ENCODE results near the gene PTCH1. TPM values are rescaled to one million over a fixed set of nuclear protein-coding genes. Genes with fewer than 3 reads are reported as not detected.

PTCH1 gene
- total RNA-seq, 1 experiment from 2014 or later, result 15.2 TPM

DNA sequence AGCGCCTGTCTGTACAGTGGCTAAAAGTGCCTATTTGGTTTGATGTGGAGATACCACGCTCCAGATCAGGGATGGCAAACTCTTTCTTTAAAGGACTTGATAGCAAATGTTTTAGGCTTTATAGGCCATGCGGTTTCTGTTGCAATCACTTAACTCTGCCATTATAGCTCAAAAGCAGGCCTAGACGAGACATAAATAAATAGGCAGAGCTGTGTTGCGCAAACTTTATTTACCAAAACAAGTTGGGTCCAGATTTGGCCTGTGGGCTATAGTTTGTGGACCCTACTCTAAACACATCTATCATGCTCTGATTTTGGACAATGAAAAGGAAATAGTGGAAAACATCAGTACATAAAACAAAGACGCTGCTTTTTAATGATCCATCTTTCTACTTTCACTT, 79.2 kb downstream of the PTCH1 start (continued):
- TF ChIP-seq EZH2phosphoT487 (IDR thresholded peaks at IDR 0.05; ENCODE audit: borderline replicate concordance) (no peak), TCF7L2 (IDR thresholded peaks at IDR 0.05; ENCODE audit: borderline replicate concordance, extremely low read depth, insufficient read depth, insufficient read length) (no peak), ZNF274 (IDR thresholded peaks at IDR 0.05; ENCODE audit: low read depth, low read length) (no peak), CEBPB (IDR thresholded peaks at IDR 0.05; ENCODE audit: low read depth) (no peak), EGR1 (IDR thresholded peaks at IDR 0.05; ENCODE audit: low read depth) (no peak), SP1 (IDR thresholded peaks at IDR 0.05; ENCODE audit: low read depth) (no peak), CBX3 (IDR thresholded peaks at IDR 0.05; ENCODE audit: low read depth) (no peak), RAD21 (IDR thresholded peaks at IDR 0.05; ENCODE audit: low read depth) (no peak), EZH2 (IDR thresholded peaks at IDR 0.05) (no peak), FOSL1 (IDR thresholded peaks at IDR 0.05; ENCODE audit: low read depth) (no peak)
- TF ChIP-seq, protein P1, sequence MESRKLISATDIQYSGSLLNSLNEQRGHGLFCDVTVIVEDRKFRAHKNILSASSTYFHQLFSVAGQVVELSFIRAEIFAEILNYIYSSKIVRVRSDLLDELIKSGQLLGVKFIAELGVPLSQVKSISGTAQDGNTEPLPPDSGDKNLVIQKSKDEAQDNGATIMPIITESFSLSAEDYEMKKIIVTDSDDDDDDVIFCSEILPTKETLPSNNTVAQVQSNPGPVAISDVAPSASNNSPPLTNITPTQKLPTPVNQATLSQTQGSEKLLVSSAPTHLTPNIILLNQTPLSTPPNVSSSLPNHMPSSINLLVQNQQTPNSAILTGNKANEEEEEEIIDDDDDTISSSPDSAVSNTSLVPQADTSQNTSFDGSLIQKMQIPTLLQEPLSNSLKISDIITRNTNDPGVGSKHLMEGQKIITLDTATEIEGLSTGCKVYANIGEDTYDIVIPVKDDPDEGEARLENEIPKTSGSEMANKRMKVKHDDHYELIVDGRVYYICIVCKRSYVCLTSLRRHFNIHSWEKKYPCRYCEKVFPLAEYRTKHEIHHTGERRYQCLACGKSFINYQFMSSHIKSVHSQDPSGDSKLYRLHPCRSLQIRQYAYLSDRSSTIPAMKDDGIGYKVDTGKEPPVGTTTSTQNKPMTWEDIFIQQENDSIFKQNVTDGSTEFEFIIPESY (IDR thresholded peaks at IDR 0.05; ENCODE audit: extremely low read depth, insufficient replicate concordance, low read length), result no peak

DNA sequence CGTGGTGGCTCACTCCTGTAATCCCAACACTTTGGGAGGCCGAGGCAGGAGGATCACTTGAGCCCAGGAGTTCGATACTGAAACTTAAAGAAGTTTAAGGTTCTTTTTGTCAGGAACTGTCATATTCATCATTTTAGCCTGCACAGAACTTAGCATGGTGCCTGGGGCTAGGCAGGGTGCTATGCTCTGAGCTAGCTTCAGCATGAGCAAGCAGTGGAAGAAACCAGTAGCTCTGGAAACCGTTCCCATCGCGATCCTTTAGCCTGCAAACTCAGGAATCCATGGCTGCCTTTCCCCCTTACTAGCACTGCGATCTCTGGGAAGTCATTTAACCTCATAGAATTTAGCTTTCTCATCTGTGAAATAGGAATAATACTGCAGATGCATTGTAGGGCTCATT, 80.4 kb downstream of the PTCH1 start:
- no peak for ATAC-seq
- no peak for DNase-seq (ENCODE audit: low read depth, low spot score)
- no TSS peak for BruUV-seq (replicated peaks)
- Histone ChIP-seq H3K9ac (ENCODE audit: low read length) (no peak overlapping the region), H3K9me3 (ENCODE audit: control insufficient read depth in 1 of 2, insufficient read depth in 1 of 2, low read depth in 1 of 2, low read length in 2 of 2) (no peaks in the 10 kb centered on the region), H3K27ac (ENCODE audit: low read depth, low read length) (no peak overlapping the region), H4K20me1 (ENCODE audit: insufficient read depth) (no peaks in the 10 kb centered on the region), H3K36me3 (ENCODE audit: control insufficient read depth in 1 of 2, insufficient read depth in 2 of 2, low read length in 2 of 2) (no peaks in the 10 kb centered on the region), H3K4me2 (ENCODE audit: low read length) (no peak overlapping the region), H3K4me1 (ENCODE audit: control insufficient read depth in 1 of 2, insufficient read depth in 2 of 2, low read length in 2 of 2) (peaks cover 10 to 18% of the 10 kb centered on the region in 2 experiments; a peak in 3 of 4 replicates), H3K9me2 (ENCODE audit: insufficient read depth) (no peaks in the 10 kb centered on the region), H3K27me3 (ENCODE audit: insufficient read depth, low read length) (no peaks in the 10 kb centered on the region), H2AFZ (ENCODE audit: low read depth, low read length, poor library complexity, severe bottlenecking) (no peak overlapping the region), H3K79me2 (ENCODE audit: insufficient read depth, low read length) (no peaks in the 10 kb centered on the region), H3K4me3 (replicated peaks in 1 of 2; ENCODE audit: low read depth in 1 of 2, low read length in 2 of 2) (no peak overlapping the region)
- ChIA-PET POLR2A (no interaction called here), CTCF (no interaction called here), RAD21 (ENCODE audit: low non-redundant PET in 1 of 2, low total read pairs in 2 of 2, uncharacterized antibody in 2 of 2, unreplicated experiment in 2 of 2) (interaction anchor here in 1 of 2 experiments (0.6 kb wide), 1 partner anchor 68 kb away, joined by 6 read pairs; no protein-coding TSS in a partner anchor)
- intact Hi-C loops (cut with micrococcal nuclease), result no loop called here
- TF ChIP-seq, protein P2, sequence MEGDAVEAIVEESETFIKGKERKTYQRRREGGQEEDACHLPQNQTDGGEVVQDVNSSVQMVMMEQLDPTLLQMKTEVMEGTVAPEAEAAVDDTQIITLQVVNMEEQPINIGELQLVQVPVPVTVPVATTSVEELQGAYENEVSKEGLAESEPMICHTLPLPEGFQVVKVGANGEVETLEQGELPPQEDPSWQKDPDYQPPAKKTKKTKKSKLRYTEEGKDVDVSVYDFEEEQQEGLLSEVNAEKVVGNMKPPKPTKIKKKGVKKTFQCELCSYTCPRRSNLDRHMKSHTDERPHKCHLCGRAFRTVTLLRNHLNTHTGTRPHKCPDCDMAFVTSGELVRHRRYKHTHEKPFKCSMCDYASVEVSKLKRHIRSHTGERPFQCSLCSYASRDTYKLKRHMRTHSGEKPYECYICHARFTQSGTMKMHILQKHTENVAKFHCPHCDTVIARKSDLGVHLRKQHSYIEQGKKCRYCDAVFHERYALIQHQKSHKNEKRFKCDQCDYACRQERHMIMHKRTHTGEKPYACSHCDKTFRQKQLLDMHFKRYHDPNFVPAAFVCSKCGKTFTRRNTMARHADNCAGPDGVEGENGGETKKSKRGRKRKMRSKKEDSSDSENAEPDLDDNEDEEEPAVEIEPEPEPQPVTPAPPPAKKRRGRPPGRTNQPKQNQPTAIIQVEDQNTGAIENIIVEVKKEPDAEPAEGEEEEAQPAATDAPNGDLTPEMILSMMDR (IDR thresholded peaks at IDR 0.05 in 2 of 3, conservative IDR thresholded peaks at IDR 0.05 in 1 of 3; ENCODE audit: borderline replicate concordance in 1 of 3, insufficient read depth in 1 of 3, low read depth in 2 of 3, low read length in 2 of 3), result no peak
- TF ChIP-seq, protein P3, sequence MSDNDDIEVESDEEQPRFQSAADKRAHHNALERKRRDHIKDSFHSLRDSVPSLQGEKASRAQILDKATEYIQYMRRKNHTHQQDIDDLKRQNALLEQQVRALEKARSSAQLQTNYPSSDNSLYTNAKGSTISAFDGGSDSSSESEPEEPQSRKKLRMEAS (IDR thresholded peaks at IDR 0.05), result no peak
- TF ChIP-seq POLR2AphosphoS5 (IDR thresholded peaks at IDR 0.05; ENCODE audit: low read depth, low read length), result no peak
- no peak for TF ChIP-seq CEBPB (IDR thresholded peaks at IDR 0.05; ENCODE audit: low read depth)
- no peak for TF ChIP-seq ZFX (IDR thresholded peaks at IDR 0.05)
- no peak for TF ChIP-seq TCF7L2 (IDR thresholded peaks at IDR 0.05; ENCODE audit: borderline replicate concordance, extremely low read depth, insufficient read depth, insufficient read length)
- no peak for TF ChIP-seq YY1 (IDR thresholded peaks at IDR 0.05; ENCODE audit: extremely low read depth, insufficient replicate concordance, low read depth, low read length)
- no peak for TF ChIP-seq SIN3A (IDR thresholded peaks at IDR 0.05; ENCODE audit: low read depth)
- TF ChIP-seq, protein P4, sequence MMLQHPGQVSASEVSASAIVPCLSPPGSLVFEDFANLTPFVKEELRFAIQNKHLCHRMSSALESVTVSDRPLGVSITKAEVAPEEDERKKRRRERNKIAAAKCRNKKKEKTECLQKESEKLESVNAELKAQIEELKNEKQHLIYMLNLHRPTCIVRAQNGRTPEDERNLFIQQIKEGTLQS (IDR thresholded peaks at IDR 0.05), result no peak
- no peak for TF ChIP-seq JUND (IDR thresholded peaks at IDR 0.05)
- TF ChIP-seq RAD21 (IDR thresholded peaks at IDR 0.05; ENCODE audit: low read depth), result no peak
- TF ChIP-seq EZH2phosphoT487 (IDR thresholded peaks at IDR 0.05; ENCODE audit: borderline replicate concordance), result no peak
- no peak for TF ChIP-seq CBX3 (IDR thresholded peaks at IDR 0.05; ENCODE audit: low read depth)
- TF ChIP-seq FOSL1 (IDR thresholded peaks at IDR 0.05; ENCODE audit: low read depth), result no peak
- no peak for TF ChIP-seq SP1 (IDR thresholded peaks at IDR 0.05; ENCODE audit: low read depth)

Data from HCT116 (cell line).